OCI-LY3 (cell line): Measurements from ENCODE around the gene RIOX2.

ENCODE experiments used
- EZH2phosphoT487 ChIP-seq: fragments of 200-600 bp; shearing (Covaris generic); IDR thresholded peaks from 2 replicates; pipeline ENCODE4 v1.6.1; 2018; ENCODE audit warnings: antibody characterized with exemption, mixed run types, low read depth
- TF ChIP-seq, protein P1 (sequence below): fragments of 200-600, 300-600 bp; sonication (generic); IDR thresholded peaks from 2 replicates; pipeline ENCODE4 v1.5.1; 2014; ENCODE audit warnings: antibody characterized with exemption, low read length, low read depth

DNA sequence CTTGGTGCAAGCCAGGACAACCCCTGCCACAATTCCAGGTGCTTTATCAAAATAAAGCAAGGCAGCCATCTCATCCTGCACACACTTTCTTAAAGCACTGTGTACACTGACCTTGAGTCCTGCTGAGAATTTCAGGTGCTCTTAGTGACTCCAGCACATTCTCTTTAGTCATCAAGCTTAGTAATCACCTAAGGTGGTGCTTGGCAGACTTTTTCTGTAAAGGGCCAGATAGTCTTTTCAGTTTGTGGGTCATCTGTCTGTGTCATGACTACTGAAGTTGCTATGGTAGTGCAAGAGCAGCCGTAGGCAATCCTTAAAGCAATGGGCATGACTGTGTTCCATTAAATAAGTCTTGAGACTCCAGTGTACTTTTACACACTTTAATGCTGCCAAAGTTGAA is 36.4 kb downstream of the RIOX2 start:
- TF ChIP-seq, protein P1, sequence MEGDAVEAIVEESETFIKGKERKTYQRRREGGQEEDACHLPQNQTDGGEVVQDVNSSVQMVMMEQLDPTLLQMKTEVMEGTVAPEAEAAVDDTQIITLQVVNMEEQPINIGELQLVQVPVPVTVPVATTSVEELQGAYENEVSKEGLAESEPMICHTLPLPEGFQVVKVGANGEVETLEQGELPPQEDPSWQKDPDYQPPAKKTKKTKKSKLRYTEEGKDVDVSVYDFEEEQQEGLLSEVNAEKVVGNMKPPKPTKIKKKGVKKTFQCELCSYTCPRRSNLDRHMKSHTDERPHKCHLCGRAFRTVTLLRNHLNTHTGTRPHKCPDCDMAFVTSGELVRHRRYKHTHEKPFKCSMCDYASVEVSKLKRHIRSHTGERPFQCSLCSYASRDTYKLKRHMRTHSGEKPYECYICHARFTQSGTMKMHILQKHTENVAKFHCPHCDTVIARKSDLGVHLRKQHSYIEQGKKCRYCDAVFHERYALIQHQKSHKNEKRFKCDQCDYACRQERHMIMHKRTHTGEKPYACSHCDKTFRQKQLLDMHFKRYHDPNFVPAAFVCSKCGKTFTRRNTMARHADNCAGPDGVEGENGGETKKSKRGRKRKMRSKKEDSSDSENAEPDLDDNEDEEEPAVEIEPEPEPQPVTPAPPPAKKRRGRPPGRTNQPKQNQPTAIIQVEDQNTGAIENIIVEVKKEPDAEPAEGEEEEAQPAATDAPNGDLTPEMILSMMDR, result no peak
- no peak for TF ChIP-seq EZH2phosphoT487
